Measurements from ENCODE around the gene IFFO2.

DNA sequence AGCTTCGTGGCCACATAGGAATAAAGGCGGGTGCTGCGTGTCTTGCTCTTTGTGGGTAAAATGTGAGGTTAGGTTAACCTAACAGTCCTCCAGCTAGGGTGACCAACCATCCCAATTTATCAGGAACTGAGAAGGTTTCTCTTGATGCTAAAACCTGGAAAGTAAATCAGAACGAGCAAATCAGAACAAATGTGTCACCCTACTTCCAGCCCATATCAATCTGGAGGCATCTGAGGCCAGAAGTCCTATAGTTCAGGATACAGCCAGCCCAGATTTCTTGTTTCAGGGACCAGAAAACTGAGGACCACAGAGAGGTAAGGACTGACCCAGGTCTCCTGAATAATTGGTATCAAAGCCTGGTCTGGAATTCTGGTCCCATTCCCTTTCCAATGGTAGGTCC, 3.1 kb upstream of the IFFO2 start:
- TF ChIP-seq, protein P1, sequence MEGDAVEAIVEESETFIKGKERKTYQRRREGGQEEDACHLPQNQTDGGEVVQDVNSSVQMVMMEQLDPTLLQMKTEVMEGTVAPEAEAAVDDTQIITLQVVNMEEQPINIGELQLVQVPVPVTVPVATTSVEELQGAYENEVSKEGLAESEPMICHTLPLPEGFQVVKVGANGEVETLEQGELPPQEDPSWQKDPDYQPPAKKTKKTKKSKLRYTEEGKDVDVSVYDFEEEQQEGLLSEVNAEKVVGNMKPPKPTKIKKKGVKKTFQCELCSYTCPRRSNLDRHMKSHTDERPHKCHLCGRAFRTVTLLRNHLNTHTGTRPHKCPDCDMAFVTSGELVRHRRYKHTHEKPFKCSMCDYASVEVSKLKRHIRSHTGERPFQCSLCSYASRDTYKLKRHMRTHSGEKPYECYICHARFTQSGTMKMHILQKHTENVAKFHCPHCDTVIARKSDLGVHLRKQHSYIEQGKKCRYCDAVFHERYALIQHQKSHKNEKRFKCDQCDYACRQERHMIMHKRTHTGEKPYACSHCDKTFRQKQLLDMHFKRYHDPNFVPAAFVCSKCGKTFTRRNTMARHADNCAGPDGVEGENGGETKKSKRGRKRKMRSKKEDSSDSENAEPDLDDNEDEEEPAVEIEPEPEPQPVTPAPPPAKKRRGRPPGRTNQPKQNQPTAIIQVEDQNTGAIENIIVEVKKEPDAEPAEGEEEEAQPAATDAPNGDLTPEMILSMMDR (IDR thresholded peaks at IDR 0.05) = no peak
- TF ChIP-seq POLR2A (IDR thresholded peaks at IDR 0.05) = no peak
